Measurements from ENCODE around the gene ARHGAP19.

DNA sequence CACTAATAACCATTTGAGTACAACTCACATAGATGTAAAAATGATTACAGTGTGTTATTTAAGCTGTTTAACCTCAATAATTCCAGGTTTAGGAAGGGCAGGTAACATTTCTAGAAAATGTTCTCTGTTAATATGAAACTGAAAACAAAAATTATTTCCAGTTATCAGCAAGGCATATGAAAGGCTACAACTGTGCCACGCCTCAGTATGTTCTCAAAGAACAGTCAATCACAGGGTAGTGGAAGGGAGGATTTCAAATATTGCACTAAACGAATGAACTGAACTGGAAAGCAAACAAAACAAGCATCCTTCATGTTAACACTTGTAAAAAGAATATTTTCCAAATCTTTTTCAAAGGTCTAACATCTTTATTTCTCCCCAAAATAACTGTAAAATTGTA is 31.3 kb downstream of the ARHGAP19 start:
- TF ChIP-seq EP300 (IDR thresholded peaks at IDR 0.05) (no peak), POLR2A (IDR thresholded peaks at IDR 0.05) (no peak)
- TF ChIP-seq, protein P1, sequence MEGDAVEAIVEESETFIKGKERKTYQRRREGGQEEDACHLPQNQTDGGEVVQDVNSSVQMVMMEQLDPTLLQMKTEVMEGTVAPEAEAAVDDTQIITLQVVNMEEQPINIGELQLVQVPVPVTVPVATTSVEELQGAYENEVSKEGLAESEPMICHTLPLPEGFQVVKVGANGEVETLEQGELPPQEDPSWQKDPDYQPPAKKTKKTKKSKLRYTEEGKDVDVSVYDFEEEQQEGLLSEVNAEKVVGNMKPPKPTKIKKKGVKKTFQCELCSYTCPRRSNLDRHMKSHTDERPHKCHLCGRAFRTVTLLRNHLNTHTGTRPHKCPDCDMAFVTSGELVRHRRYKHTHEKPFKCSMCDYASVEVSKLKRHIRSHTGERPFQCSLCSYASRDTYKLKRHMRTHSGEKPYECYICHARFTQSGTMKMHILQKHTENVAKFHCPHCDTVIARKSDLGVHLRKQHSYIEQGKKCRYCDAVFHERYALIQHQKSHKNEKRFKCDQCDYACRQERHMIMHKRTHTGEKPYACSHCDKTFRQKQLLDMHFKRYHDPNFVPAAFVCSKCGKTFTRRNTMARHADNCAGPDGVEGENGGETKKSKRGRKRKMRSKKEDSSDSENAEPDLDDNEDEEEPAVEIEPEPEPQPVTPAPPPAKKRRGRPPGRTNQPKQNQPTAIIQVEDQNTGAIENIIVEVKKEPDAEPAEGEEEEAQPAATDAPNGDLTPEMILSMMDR (IDR thresholded peaks at IDR 0.05) = no peak
